HepG2 (cell line): ENCODE measurements around the gene LDLRAD4. TPM values are rescaled to one million over a fixed set of nuclear protein-coding genes. Genes with fewer than 3 reads are reported as not detected.

Experiments
- ATAC-seq: fragments of 200-7000 bp; cut with Tn5 transposase; 3 replicates; pipeline ENCODE4 v1.9.1; 2020; ENCODE audit warnings: mild to moderate bottlenecking, moderate library complexity
- BruUV-seq: library from RNA; stranded (reverse); fragments of 400-500 nt; replicated peaks from 2 replicates; lab custom pipeline; 2021; lab: Mats Ljungman, UMichigan
- CTCF ChIA-PET: fragments of 300-600 bp; formaldehyde crosslinking; extraction: SDS; loops from one replicate; lab custom pipeline; 2021; ENCODE audit warnings: low total read pairs, inconsistent platforms, low intra/inter-chr PET ratio; lab: Yijun Ruan, JAX
- POLR2A ChIA-PET: fragments of 350-600 bp; sonication (Branson Sonifier 250); formaldehyde crosslinking; loops from one replicate; lab custom pipeline; 2020; ENCODE audit warnings: antibody characterized with exemption, inconsistent platforms; lab: Yijun Ruan, JAX
- DNase-seq: peaks from one replicate; pipeline ENCODE4 v3.0.0-alpha.2; 2015; ENCODE audit warnings: low spot score
- FAIRE-seq: peaks from 3 replicates; lab custom pipeline; 2011; peaks lifted over from hg19 to GRCh38; lab: Jason Lieb, UNC
- H2AFZ ChIP-seq: one replicate; pipeline ENCODE4 v1.6.1; 2011; ENCODE audit warnings: low read length, inconsistent platforms
- H3K27ac ChIP-seq: fragments of 300-600 bp; 3 replicates; pipeline ENCODE4 v1.8.0; 2011; ENCODE audit warnings: mixed run types, mild to moderate bottlenecking, mixed read lengths, low read length, inconsistent platforms; ENCODE audit not compliant: insufficient read depth; ENCODE audit errors: extremely low read length
- H3K27me3 ChIP-seq, 2 experiments: fragments of 200-600 bp in 1 of 2; 2 replicates in 1 of 2; 3 replicates in 1 of 2; pipeline versions ENCODE4 v1.6.0 to v1.8.0; 2011; ENCODE audit warnings: low read length in 2 of 2, mild to moderate bottlenecking in 2 of 2, moderate library complexity in 2 of 2, inconsistent platforms in 1 of 2; ENCODE audit not compliant: insufficient read depth in 2 of 2, control insufficient read depth in 1 of 2
- H3K36me3 ChIP-seq, 2 experiments: fragments of 200-600 bp in 1 of 2; replicated peaks in 1 of 2; 2 replicates in 1 of 2; 3 replicates in 1 of 2; pipeline versions ENCODE4 v1.5.1 to v1.8.0; 2011; ENCODE audit warnings: low read length in 2 of 2, inconsistent platforms in 1 of 2; ENCODE audit not compliant: insufficient read depth in 2 of 2, control insufficient read depth in 1 of 2
- H3K4me1 ChIP-seq: 2 replicates; pipeline ENCODE4 v1.5.1; 2012; ENCODE audit warnings: low read length, inconsistent platforms; ENCODE audit not compliant: insufficient read depth
- H3K4me2 ChIP-seq: 2 replicates; pipeline ENCODE4 v1.6.0; 2011; ENCODE audit warnings: low read depth, low read length, inconsistent platforms
- H3K4me3 ChIP-seq, 3 experiments: fragments of 200-600 bp in 1 of 3; sonication (generic), shearing (Covaris generic) in 1 of 3; replicated peaks in 1 of 3; 2 replicates each; pipeline ENCODE4 v1.5.1; 2011 to 2016; ENCODE audit warnings: low read length in 3 of 3, inconsistent platforms in 2 of 3, low read depth in 2 of 3, mild to moderate bottlenecking in 2 of 3, control low read depth in 1 of 3, mixed read lengths in 1 of 3; ENCODE audit not compliant: insufficient read depth in 1 of 3
- H3K79me2 ChIP-seq: one replicate; pipeline ENCODE4 v1.6.1; 2011; ENCODE audit warnings: low read length, inconsistent platforms; ENCODE audit not compliant: insufficient read depth
- H3K9ac ChIP-seq: 2 replicates; pipeline ENCODE4 v1.6.0; 2011; ENCODE audit warnings: mild to moderate bottlenecking, low read depth, low read length, inconsistent platforms; ENCODE audit not compliant: insufficient read depth
- H3K9me3 ChIP-seq: 2 replicates; pipeline ENCODE4 v1.5.1; 2012; ENCODE audit warnings: mild to moderate bottlenecking, low read length
- H4K20me1 ChIP-seq: 2 replicates; pipeline ENCODE4 v1.6.0; 2011; ENCODE audit warnings: inconsistent platforms, mild to moderate bottlenecking, low read length, moderate library complexity; ENCODE audit not compliant: insufficient read depth
- CBX5 ChIP-seq: sonication (generic); formaldehyde crosslinking; IDR thresholded peaks from 2 replicates; pipeline ENCODE4 v1.4.0; 2020; ENCODE audit warnings: missing genetic modification reagents, borderline replicate concordance
- ISX ChIP-seq: sonication (generic); formaldehyde crosslinking; conservative IDR thresholded peaks from 2 replicates; pipeline ENCODE4 v1.5.0; 2020; ENCODE audit warnings: missing genetic modification reagents
- PAF1 ChIP-seq: IDR thresholded peaks from 2 replicates; pipeline ENCODE4 v1.6.1; 2016; ENCODE audit warnings: missing genetic modification reagents, missing compliant biosample characterization
- PRMT3 ChIP-seq: sonication (generic); formaldehyde crosslinking; IDR thresholded peaks from 2 replicates; pipeline ENCODE4 v1.8.1; 2022; ENCODE audit warnings: low read depth, mild to moderate bottlenecking, moderate library complexity, missing genetic modification reagents, borderline replicate concordance
- RFX3 ChIP-seq: IDR thresholded peaks from 2 replicates; pipeline ENCODE4 v1.6.1; 2016; ENCODE audit warnings: missing biosample characterization, missing genetic modification reagents
- RORA ChIP-seq: sonication (generic); formaldehyde crosslinking; IDR thresholded peaks from 2 replicates; pipeline ENCODE4 v1.5.0; 2020; ENCODE audit warnings: mild to moderate bottlenecking, missing genetic modification reagents, moderate library complexity
- TCF12 ChIP-seq, 2 experiments: fragments of 450-650 bp in 1 of 2; sonication (generic) in 1 of 2; formaldehyde crosslinking in 1 of 2; IDR thresholded peaks; 2 replicates each; pipeline versions ENCODE4 v1.6.1 to v1.8.0; 2017 to 2022; ENCODE audit warnings: antibody characterized with exemption in 1 of 2, mild to moderate bottlenecking in 1 of 2, missing genetic modification reagents in 1 of 2, moderate library complexity in 1 of 2
- TRIM22 ChIP-seq: fragments of 450-650 bp; IDR thresholded peaks from 2 replicates; pipeline ENCODE4 v1.6.1; 2017
- TRIM24 ChIP-seq: sonication (generic); formaldehyde crosslinking; IDR thresholded peaks from 2 replicates; pipeline ENCODE4 v1.8.0; 2022; ENCODE audit warnings: mild to moderate bottlenecking, missing genetic modification reagents
- ZBTB46 ChIP-seq: sonication (generic); formaldehyde crosslinking; IDR thresholded peaks from 2 replicates; pipeline ENCODE4 v1.4.0; 2020; ENCODE audit warnings: mild to moderate bottlenecking, missing genetic modification reagents, borderline replicate concordance
- ZFYVE20 ChIP-seq: sonication (generic); formaldehyde crosslinking; IDR thresholded peaks from 2 replicates; pipeline ENCODE4 v1.8.0; 2023; ENCODE audit warnings: low read depth, mild to moderate bottlenecking, moderate library complexity, missing genetic modification reagents, borderline replicate concordance
- ZHX2 ChIP-seq, 2 experiments: sonication (generic) in 1 of 2; formaldehyde crosslinking in 1 of 2; IDR thresholded peaks; 2 replicates each; pipeline versions ENCODE4 v1.6.1 to v1.9.0; 2014 to 2022; ENCODE audit warnings: antibody characterized with exemption in 1 of 2, borderline replicate concordance in 1 of 2, inconsistent platforms in 1 of 2, low read depth in 1 of 2, missing genetic modification reagents in 1 of 2
- ZNF326 ChIP-seq: sonication (generic); formaldehyde crosslinking; IDR thresholded peaks from 2 replicates; pipeline ENCODE4 v1.4.0; 2020; ENCODE audit warnings: missing genetic modification reagents, borderline replicate concordance
- ZNF446 ChIP-seq: sonication (generic); formaldehyde crosslinking; IDR thresholded peaks from 2 replicates; pipeline ENCODE4 v1.5.0; 2020; ENCODE audit warnings: mild to moderate bottlenecking, missing genetic modification reagents
- WGBS: methylation state at CpG from one replicate; pipeline ENCODE4 v1.1.6; 2017; ENCODE audit warnings: low lambda C conversion rate; 5-methylcytosine and 5-hydroxymethylcytosine counted together
- in situ Hi-C: cut with HindIII; loops from 2 replicates; pipeline ENCODE4 v1.10.0; 2017; ENCODE audit warnings: low pct_unique_long_range_greater_than_20kb; ENCODE audit not compliant: extremely low pct_ligation_motif_present
- intact Hi-C: fragments of 100-400 bp; cut with micrococcal nuclease; formaldehyde crosslinking; loops from one replicate; pipeline ENCODE4 v1.10.0; 2022; ENCODE audit not compliant: unreplicated experiment
- polyA plus RNA-seq, 8 experiments: library from polyadenylated mRNA; depleted of rRNA in 3 of 8; stranded (reverse) in 7 of 8; unstranded in 1 of 8; fragments of >200 nt; fragmentation: Illumina TruSeq in 4 of 8; extraction: Trizol in 4 of 8; gene quantifications; 2 replicates each; pipeline versions ENCODE4 v1.2.1 to v1.2.3, GENCODE V29; 2011 to 2016; ENCODE audit warnings: low read depth in 4 of 8, missing spikeins in 1 of 8, mixed read lengths in 1 of 8; ENCODE audit not compliant: insufficient read depth in 1 of 8
- total RNA-seq, 5 experiments: library from RNA; depleted of rRNA; stranded (reverse); fragments of >200 nt; fragmentation: Illumina TruSeq; extraction: Trizol; gene quantifications; 2 replicates each; pipeline ENCODE4 v1.2.3, GENCODE V29; 2016; ENCODE audit warnings: low read depth in 1 of 5
- TF ChIP-seq, protein P1 (sequence below): sonication (generic); formaldehyde crosslinking; IDR thresholded peaks from 2 replicates; pipeline ENCODE4 v1.4.0; 2020; ENCODE audit warnings: mild to moderate bottlenecking, missing genetic modification reagents

Gene LDLRAD4
- total and polyA plus RNA-seq, 2 of the 13 experiments (the other 11 are each of a cell fraction or from before 2014, with no cell fraction given), result 13.6 to 20.9 TPM

DNA sequence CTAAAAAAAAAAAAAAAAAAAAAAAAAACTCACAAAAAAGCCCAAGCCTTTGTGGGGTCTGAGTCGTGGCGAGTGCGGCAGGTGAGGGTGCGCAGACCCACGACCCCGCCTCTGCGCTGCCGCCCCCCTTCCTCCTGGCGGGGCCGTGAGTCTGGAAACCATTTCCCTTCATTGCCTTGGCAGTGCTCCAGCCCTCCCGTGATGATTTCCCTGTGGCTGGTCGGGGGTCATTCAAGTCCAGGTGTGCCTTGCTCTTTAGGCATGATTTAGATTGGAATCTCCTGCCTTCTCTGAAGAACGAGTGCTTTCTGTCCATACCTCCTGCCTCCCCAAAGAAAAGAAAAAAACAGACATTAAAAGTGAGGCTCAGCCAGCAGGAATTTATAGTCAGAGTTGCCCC is 346.0 kb downstream of the LDLRAD4 start:
- intact Hi-C loops, result no loop called here
- CTCF ChIA-PET, result no interaction called here
- 82% methylated on average over 13 of the region's 13 CpGs for WGBS
- no peak for TF ChIP-seq TRIM24 (CRISPR knock-in tag)
- TF ChIP-seq ISX (CRISPR knock-in tag), result no peak
- no peak for TF ChIP-seq ZHX2 (IDR thresholded peaks at IDR 0.05; ENCODE audit: low read depth)
- TF ChIP-seq ZHX2 (CRISPR knock-in tag; IDR thresholded peaks at IDR 0.05; ENCODE audit: borderline replicate concordance), result no peak
- no peak for TF ChIP-seq TCF12 (IDR thresholded peaks at IDR 0.05)
- TF ChIP-seq TCF12 (CRISPR knock-in tag; IDR thresholded peaks at IDR 0.05), result no peak
- TF ChIP-seq CBX5 (CRISPR knock-in tag), result no peak
- no peak for TF ChIP-seq PAF1 (CRISPR knock-in tag)
- no peak for TF ChIP-seq ZFYVE20 (CRISPR knock-in tag)
- TF ChIP-seq, protein P1, sequence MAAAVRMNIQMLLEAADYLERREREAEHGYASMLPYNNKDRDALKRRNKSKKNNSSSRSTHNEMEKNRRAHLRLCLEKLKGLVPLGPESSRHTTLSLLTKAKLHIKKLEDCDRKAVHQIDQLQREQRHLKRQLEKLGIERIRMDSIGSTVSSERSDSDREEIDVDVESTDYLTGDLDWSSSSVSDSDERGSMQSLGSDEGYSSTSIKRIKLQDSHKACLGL (CRISPR knock-in tag), result no peak
- no peak for TF ChIP-seq PRMT3 (CRISPR knock-in tag)
- no peak for TF ChIP-seq ZNF446
- TF ChIP-seq RORA (CRISPR knock-in tag), result no peak
- no peak for TF ChIP-seq ZBTB46 (CRISPR knock-in tag)
- TF ChIP-seq RFX3 (CRISPR knock-in tag), result no peak
- TF ChIP-seq ZNF326 (CRISPR knock-in tag), result no peak
- TF ChIP-seq TRIM22, result no peak

More for the DNA sequence above, 346.0 kb downstream of the LDLRAD4 start:
- Histone ChIP-seq H3K27ac (no peak overlapping the region), H3K4me1 (peaks cover 10% of the 10 kb centered on the region), H2AFZ (no peak overlapping the region), H3K36me3 (no peaks in the 10 kb centered on the region), H3K79me2 (no peaks in the 10 kb centered on the region), H3K4me3 (no peak overlapping the region), H3K9ac (no peak overlapping the region), H3K4me2 (no peak overlapping the region), H4K20me1 (no peaks in the 10 kb centered on the region), H3K27me3 (no peaks in the 10 kb centered on the region), H3K9me3 (no peaks in the 10 kb centered on the region)
- POLR2A ChIA-PET, result no interaction called here
- in situ Hi-C loops, result loop anchor here (25.0 kb wide), 1 partner anchor 223 kb away; no protein-coding TSS in a partner anchor
- DNase-seq (no peak), ATAC-seq (no peak), FAIRE-seq (no peak)
- no TSS peak for BruUV-seq
